SKM-1 treated with dmso at 0.1 percent for 144 hours (cell line): ENCODE data around the gene NME7.
"Not testable (repeated sequence)": the region's sequence is repeated elsewhere in the genome, so short reads cannot be mapped to it uniquely, and the experiment has no call there.

Experiments
- DNase-seq: peaks from one replicate; lab custom pipeline; 2025; ENCODE audit not compliant: unreplicated experiment; lab: John Stamatoyannopoulos, UW

Gene NME7, protein sequence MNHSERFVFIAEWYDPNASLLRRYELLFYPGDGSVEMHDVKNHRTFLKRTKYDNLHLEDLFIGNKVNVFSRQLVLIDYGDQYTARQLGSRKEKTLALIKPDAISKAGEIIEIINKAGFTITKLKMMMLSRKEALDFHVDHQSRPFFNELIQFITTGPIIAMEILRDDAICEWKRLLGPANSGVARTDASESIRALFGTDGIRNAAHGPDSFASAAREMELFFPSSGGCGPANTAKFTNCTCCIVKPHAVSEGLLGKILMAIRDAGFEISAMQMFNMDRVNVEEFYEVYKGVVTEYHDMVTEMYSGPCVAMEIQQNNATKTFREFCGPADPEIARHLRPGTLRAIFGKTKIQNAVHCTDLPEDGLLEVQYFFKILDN

DNA sequence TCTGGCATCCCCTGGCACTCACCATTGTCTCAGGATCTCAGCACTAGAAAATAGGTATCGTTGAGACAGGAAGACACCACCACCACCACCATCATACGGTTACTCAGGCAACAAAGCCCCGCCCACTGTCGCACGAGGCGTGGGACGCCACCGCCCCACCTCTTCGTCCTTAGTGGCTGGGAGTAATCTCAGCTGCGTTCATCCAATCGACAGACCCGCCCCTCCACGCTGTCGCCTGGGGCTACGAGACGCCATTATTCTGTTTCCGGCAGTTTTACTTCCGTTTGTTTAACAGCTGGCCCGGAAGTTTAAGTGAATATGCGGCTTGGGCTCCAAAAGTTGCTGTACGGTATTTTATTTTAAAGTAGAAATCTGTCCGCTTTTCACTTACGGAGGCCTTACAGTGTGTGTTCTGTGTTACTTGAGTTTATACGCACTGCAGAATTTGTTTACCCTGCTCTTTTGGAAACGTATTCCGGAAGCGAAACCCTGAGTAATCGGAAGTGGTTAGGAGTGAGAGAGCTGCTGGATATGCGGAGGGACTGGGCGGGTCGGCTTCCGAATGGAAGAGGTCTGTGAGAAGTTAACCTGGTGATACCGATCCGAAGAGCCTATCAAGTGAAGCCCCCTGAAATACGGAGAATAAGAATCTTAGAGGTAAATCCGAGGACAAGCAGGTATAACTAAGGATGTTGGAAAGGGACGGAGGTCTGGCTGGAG lies at the start of gene NME7, which contains the start of gene BLZF1:
NME7 (minus strand) TSS at position 112 of the 720 bp plus-strand sequence; CDS start at position 25, 87 bp downstream.
BLZF1 (plus strand) TSS at position 510 of the 720 bp plus-strand sequence. CDS start 1,328 bp downstream, outside the sequence.
- DNase-seq, result peak; percentile 99

DNA sequence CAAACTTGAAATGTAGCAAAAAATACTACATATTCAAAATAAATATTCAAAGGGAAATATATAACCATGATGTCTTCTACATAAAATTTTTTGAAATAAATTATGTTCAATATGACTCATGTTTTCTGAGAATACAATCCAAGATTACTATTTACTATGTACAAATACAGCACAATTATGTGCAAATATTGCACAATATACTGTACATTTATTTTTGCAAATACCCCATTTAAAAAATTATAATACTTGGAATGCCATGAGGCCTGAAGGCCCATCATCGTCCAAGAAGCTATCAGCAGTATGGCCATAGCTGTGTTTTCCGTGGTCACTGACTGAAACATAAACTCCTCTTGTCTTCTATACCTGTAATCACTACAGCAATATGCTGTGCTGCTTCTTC lies 47.4 kb upstream of the NME7 start:
- no peak for DNase-seq

DNA sequence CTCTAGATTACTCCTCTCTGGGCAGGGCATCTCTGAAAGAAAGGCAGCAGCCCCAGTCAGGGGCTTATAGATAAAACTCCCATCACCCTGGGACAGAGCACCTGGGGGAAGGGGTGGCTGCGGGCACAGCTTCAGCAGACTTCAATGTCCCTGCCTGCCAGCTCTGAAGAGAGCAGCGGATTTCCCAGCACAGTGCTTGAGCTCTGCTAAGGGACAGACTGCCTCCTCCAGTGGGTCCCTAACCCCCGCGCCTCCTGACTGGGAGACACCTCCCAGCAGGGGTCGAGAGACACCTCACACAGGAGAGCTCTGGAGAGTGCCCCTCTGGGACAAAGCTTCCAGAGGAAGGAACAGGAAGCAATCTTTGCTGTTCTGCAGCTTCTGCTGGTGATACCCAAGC lies 40.7 kb upstream of the NME7 start:
- not testable (repeated sequence) for DNase-seq

DNA sequence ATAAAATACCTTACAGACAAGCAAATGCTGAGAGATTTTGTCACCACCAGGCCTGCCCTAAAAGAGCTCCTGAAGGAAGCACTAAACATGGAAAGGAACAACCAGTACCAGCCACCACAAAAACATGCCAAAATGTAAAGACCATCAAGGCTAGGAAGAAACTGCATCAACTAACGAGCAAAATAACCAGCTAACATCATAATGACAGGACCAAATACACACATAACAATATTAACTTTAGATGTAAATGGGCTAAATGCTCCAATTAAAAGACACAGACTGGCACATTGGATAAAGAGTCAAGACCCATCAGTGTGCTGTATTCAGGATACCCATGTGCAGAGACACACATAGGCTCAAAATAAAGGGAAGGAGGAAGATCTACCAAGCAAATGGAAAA lies 35.0 kb upstream of the NME7 start:
- not testable (repeated sequence) for DNase-seq

DNA sequence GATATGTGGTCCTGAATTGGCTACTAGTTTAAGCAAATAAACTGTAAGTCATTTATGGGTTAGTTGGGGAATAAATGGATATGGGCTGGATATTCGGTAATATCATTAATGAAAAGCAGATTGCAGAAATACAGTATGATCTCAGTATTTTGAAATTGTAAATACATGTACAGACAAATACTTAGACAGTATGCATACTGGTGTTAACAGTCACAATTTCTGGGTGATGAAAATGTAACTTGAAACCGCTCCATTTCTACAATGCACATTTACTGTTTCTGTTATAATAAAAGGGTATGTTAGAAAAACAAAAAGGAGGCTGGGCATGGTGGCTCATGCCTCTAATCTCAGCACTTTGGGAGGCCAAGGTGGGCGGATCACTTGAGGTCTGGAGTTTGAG lies 28.4 kb upstream of the NME7 start:
- DNase-seq, result no peak

DNA sequence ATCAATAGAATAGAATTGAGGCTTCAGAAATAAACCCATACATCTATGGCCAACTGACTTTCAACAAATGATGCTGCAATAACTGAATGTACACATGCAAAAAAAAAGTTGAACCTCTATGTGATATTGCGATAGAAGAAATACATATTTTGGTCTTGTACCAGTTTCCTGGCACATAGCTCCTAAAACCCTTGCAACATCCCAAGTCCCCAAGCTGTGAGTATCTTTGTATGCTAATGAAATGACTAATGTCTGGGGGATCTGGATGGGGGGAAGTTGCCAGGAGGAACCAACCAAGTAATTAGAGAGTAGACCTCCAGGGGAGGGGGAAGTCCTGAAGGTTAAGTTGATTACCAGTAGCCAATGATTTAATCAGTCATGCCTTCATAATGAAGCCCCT lies 24.8 kb upstream of the NME7 start:
- peak; percentile 18 for DNase-seq

DNA sequence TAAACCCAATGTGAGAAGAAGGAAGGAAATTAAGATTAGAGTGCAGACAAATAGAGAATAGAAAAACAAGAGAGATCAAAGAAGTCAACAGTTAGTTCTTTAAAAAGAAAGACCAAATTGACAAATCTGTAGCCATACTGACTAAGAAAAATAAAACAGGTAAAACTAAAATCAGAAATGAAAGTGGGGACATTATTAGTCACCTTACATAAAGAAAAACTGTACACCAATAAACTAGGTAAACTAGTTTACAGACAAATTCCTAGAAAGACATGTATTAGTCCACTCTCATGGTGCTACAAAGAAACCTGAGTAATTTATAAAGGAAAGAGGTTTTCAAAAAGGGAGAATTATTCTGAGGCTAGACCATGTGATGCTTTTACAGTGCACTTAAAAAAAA lies 22.7 kb upstream of the NME7 start:
- no peak for DNase-seq

DNA sequence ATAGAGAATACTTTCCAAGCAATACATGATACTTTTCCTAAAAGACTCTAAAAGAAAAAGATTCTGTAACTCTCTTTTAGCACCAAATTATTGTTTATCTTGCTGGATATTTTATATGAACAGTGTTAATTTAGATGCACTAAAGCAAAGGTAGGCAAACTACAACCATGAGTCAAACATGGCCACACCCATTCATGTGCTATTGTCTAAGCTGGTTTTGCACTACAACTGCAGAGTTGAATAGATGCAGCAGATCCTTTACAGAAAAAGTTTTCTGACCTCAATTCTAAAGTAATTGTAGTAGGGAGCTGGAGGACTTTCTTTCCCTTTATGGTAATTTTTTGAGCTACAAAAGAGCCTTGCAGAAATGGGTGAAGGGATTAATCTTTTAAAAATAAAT lies 19.8 kb upstream of the NME7 start:
- no peak for DNase-seq

DNA sequence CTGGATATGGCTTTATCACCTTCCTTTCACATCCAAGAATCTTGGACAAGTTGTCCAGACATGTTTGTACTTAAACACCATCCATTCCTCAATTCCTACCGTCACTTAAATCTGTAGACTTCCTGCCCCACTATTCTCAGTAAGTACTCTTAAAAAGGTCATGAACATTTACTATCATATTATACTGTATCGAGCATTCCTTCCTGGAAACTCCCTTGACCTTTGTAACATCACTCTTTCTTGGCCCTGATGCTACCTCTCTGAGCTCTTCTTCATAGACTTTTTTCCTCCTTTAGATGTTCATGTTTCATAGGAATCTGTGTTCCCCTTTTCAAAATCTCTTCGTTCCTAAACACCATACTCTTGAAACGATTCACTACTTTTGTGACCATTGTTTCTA lies 15.9 kb upstream of the NME7 start:
- DNase-seq, result no peak

DNA sequence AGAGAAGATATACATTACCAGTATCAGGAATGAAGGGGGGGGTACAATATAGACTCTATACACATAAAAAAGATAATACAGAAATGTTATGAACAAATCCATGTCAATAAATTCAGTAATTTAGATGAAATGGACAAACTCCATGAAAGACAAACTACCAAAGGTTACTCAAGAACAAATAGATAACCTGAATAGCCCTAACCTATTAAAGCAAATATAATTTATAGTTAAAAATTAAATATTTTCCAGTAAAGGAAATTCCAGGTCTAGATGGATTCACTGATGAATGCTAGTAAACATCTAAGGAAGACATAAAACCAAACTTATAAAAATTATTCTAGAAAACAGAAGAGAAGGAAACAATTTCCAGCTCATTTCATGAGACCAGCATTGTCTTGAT lies 13.6 kb upstream of the NME7 start:
- no peak for DNase-seq

DNA sequence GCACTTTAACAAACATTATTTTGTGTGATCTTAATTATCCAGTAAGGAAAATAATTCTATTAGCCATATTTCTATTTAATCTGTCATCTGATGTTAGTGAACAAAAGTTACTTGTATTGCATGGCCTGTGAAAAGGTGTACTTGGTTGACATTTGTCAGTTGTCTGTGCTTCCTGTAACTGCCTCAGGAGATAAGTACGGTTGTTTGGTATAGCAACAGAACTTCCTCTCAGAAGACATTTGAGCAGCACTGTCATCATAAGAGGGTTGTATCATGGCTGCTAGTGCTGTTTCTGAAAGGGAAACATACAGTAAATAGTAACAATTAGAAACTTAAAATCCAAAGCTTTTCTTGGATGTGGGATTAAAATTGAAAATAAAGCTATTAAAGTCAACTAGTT lies 3.8 kb upstream of the NME7 start:
- DNase-seq, result no peak

DNA sequence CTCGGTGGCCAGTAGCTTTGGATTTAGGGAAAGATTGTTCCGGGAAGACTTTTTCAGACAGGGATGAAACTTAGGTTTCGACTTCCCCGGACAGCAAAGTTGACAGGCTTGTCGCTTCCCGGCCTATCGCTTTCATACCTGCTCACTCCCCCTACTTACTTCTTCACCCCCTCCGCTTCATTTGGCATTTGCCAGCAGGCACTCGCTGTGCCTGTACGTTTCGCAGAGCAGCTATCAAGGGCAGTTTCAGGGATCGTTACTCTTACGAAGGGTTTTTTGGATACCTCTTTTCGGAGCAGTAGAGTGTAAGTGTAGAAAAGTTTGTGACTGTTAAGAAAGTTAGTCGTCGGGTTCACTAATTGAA lies 791 bp upstream of the NME7 start:
- DNase-seq, result no peak

DNA sequence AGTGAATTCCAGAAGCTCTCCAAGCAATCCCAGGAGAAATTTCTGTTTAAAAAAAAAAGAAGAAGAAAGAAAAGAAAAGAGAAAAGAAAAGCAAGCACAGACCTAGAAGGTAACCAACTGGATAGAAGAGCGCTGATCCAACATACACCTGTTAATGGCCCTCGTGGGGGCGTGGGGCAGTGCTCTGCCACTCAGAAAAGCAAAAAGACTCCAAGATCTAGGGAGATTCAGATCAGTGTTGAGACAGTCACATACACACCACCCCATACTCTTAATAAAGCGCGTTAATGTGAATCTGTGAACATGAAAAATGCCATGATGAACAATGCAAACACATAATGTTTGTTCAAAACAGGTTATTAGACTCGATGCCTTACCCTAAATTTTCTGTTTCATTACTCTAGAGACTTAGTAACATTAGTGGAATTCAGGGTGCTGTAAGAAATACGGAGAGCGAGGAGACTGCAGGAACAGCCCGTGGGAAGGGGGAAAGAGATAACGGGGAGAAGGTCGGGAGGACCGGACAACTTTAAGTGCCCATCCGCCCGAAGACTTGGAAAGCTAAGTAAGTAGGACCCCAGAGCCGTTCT lies 406 bp downstream of the NME7 start:
- no peak for DNase-seq

DNA sequence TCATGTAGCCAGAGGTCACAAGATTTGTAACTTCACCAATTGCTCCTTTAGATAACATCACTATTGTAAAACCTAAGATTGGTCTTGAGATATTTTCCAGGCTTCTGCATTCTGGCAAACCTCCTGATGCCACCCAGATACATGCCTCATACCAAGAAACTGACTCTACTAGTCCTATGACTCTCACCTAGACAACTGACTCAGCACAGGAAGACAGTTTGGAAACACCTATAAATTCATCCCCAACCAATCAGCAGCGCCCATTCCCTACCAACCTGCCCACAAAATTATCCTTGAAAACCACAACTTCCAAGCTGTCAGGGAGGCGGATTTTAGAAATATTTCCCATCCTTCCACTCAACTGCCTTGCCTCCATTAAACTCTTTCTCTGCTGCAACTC lies 2.6 kb downstream of the NME7 start:
- no peak for DNase-seq

DNA sequence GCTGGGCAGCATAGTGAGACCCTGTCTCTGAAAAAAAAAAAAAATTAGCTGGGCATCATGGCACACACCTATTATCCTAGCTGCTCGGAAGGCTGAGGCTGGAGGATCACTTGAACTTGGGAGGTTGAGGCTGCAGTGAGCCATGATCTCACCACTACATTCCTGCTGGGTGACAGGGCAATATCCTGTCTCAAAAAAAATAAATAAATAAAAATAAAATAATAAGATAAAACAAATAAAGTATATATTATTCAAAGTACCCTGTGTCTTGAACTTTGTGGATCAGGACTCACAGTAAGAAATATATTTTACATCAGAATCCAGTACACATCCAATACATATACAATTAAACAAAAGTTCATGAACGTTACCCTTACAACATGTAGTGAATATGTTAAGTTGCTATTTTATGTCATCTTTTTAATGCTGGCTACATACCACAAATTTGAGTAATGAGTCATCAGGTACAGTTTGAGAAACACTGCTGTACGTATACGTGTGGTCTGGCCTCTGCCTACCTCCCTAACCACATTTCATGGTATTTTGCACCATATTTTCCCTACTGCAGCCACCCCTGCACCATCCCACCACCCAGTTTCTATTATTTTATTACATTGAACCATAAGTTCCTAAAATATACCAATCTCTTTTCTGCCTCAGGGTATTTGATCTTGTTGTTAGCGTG lies 4.4 kb downstream of the NME7 start:
- no peak for DNase-seq

DNA sequence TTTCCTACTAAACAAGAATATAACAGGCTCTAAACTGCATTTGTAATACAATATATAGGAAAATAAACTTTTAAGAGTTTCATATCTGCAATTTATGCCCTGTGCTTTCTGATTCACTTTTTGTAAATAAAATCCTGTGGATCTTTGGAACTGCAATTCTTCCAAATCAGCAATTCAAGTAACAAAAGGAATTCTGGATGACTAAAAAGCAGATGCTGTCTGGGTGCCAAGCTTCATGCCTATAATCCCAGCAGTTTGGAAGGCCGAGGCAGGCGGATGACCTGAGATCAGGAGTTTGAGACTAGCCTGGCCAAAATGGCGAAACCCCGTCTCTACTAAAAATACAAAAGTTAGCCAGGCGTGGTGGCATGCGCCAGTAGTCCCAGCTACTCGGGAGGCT lies 6.3 kb downstream of the NME7 start:
- DNase-seq, result no peak

DNA sequence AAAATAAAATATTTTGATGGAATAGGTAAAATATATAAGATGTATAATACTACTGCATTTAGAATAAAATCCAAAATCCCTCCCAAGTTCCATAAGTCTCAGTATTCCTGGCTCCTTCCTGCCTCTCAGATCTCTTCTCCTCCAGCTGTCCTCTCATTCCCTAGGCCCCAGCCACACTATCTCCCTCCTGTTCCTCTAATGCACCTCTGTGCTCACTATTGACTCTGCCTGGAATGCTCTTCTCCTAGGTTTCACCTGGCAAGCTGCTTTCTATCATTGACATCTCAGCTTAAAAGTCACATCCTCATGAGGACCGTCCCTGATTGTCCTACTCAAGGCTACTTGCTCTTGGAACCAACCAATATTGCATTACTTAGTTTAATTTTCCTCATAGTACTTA lies 7.2 kb downstream of the NME7 start:
- DNase-seq, result no peak

DNA sequence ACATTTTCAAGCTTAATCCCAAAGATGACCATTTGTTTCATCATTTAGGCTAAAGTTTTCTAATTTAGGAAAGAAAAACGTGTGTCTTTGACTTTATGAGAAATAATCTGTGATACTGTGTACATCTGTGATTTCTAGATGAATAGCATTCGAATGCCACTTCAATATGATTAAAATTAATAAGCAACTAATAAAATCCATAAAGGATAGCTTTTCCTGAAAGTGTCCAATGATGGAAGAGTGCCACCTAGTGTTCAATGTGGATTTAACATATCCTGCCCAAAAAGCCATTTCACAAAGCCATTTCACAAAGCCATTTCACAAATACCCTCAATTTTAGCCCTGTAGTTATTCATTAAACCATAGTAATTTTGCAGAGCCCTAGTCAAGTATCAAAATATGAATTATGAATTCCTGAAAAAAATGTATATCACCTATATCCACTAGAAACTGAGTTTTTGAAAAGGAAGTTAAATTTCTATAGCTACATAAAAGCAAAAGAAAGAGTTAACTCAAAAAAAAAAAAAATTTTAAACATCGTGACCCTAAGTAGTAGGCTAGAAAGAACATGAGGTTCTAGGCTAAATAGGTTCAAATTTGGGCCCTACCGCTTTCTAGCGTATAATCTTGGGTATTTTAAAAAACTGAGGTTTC lies 19.1 kb downstream of the NME7 start:
- peak; percentile 51 for DNase-seq

DNA sequence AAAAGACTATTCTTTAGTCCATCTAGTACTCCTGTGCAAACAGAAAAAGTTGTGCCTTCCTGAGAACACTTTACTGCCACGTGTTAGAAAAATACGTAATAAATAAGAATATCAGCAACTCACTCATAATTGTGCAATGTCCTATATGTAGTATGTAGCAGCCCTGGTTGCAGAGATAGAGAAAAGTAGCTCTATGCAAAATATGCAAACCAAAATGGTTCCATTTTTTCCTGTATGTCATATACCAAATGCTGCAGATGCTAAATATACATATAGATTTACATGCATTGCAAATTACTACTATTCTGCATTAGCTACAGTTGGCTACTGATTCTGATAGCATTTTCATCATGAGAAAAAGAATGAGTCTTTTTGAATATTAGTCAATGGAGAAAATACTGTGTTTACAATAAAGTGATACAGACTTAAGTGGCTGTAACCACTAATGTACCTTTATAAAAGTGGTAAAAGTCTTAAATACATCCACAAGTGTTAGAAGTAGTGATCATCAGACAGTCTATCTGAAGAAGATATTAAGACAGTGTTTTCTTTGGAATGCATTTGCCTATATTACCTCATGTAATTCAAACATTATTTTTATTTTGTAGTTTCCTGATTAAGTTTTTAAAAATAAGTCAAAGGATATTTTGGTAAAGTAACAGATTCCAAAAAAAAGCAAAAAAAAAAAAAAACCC lies 19.8 kb downstream of the NME7 start:
- no peak for DNase-seq

DNA sequence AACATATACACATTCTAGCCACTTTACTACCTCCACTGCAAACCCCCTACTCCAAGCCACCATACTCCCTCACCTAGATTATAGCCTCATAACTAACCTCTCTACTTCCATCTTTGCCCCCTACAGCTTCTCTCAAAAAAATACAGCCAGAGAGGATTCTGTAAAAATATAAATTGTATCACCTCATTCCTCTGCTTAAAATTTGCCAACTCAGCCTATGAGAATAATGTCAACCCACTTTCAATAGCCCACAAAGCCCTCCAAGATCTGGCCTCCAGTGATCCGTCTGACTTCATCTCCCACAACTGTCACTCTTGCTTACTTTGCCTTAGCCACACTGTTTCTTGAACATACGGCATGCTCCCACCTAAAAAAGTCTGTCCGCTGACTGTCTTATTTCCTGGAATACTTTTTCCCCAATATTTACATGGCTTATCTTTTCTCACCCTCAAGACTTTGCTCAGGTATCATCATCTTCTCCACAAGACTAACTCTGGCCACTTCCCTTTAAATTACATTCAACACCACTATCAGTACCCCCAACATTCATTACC lies 21.5 kb downstream of the NME7 start:
- no peak for DNase-seq
